HK-2 (cell line): ENCODE data around the gene DENND4A.

Experiments
- DNase-seq: peaks from one replicate; pipeline ENCODE4 v3.0.0-alpha.2; 2018; ENCODE audit not compliant: unreplicated experiment

DENND4A gene

DNA sequence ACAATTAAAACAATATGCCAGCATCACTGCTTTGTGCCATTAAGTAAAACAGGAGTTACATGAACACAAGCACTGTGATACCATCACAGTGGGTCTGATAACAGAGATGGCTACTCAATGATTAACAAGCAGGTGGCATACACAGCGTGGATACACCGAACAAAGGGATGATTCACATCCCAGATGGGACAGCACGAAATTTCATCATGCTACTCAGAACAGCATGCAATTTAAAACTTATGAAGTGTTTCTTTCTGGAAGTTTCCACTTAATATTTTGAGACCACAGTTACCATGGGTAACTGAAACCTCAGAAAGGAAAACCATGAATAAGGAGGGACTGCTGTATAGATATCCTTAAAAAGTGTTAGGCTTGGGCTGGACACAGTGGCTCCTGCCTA lies 125.8 kb downstream of the DENND4A start:
- peak; percentile 8 for DNase-seq

- no peak for DNase-seq
Observed at GRCh38 chr15:65663521-65663920, 128.6 kb downstream of the DENND4A start.

GRCh38 chr15:65660927-65661326 lies 131.2 kb downstream of the DENND4A start:
- DNase-seq, result no peak

DNA sequence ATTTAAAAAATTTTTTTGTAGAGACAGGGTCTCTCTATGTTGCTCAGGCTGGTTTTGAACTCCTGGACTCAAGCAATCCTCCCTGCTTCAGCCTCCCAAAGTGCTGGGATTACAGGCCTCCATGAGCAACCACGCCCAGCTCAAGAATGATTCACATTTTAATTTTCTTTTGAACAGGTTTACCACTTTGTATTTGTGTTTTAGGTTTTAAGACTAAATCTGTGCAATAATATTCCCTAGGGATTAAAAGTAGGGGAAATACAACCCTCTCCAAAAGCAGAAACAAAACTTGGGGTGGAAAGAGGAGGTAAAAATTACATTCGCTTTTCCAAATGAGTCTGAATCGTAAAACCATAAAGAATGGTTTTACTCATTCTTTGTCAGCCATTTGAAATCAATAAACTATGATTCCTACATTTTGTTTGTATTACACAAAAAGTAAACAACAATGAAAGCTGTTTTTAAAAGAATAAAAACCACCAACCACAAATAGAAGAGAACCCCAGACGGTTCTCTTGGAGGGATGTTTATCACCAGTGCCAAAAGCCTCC lies 132.5 kb downstream of the DENND4A start:
- DNase-seq, result no peak

- DNase-seq, result no peak
Observed at GRCh38 chr15:65655457-65655856, 136.6 kb downstream of the DENND4A start.

GRCh38 chr15:65655026-65655425 lies 137.1 kb downstream of the DENND4A start:
- DNase-seq, result no peak

- no peak for DNase-seq
Observed at GRCh38 chr15:65653801-65654521, 138.1 kb downstream of the DENND4A start.

- no peak for DNase-seq
Observed at GRCh38 chr15:65653341-65653740, 138.8 kb downstream of the DENND4A start.

DNA sequence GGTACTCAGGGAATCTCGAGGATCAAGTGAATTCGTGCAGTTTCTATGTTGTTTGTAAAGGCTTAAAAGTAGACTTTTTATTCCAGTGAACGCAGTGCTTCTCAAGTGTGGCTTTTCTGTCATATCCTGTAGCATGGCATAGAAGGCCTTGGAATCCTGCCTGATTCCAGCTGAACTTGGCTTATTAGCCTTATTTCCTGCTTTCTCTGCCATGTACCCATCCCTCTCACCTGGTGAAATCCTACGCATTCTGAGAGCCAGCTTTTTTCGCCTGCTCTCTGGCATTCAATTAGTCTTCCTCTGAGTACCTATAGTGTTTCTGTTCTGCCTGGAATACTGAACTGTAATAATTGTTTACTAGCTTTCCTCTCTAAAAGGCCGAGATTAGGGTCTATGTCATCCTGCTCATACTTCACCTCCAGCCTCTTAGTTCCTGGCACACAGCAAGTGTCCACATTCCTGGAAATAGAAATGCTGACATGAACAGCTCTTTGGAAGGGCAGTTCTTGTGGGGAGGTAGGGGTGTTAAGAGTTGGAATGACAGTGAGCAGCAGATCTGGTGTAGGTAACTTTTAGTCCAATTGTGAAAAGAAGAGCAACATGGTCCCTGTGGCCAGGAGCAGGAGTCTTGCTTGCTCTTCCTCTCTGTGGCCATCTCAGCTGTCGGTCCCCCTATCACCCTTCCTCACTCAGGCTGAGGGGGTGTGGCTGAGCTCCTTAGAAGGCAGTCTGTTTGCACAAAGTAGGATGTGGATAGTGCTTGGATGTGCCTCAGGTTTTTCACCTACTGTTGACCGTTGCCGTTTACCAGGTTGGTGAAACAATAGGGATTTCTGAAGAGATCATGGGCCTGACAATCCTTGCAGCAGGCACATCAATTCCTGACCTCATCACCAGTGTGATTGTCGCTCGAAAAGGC lies 140.0 kb downstream of the DENND4A start:
- no peak for DNase-seq

DNA sequence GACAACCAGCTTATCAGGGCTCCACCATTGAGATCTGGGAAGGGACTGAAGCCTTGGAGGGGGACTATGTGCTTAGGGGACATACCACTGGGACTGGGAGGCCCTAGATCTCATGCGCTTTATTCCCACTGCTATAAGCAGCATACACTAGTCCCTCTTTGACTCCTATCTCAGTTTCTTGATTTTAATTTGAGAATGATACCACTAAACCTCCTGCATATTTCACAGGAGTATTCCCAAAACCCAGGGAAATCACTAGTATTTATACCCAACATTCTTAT lies 141.1 kb downstream of the DENND4A start:
- no peak for DNase-seq

DNA sequence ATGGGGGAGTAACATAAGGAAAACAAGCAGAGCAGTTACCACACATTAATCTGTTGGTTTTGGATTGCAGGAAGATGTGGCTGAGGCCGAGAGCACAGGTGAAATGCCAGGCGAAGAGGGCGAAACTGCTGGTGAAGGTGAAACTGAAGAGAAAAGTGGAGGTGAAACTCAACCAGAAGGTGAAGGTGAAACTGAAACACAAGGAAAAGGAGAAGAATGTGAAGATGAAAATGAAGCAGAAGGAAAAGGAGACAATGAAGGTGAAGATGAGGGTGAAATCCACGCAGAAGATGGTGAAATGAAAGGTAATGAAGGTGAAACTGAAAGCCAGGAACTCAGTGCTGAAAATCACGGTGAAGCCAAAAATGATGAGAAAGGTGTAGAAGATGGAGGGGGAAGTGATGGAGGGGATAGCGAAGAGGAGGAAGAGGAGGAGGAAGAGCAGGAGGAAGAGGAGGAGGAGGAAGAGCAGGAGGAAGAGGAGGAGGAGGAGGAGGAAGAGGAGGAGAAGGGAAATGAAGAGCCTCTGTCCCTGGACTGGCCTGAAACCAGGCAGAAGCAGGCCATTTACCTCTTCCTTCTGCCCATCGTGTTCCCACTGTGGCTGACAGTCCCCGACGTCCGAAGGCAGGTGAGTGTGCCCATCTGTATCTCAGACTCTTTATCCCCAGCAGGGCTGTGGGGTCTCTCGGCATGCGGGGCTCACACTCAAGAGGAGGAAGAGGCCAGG lies 141.6 kb downstream of the DENND4A start:
- no peak for DNase-seq

GRCh38 chr15:65646486-65646885 lies 145.6 kb downstream of the DENND4A start:
- no peak for DNase-seq

GRCh38 chr15:65645392-65645791 lies 146.7 kb downstream of the DENND4A start:
- no peak for DNase-seq

GRCh38 chr15:65644282-65644681 lies 147.8 kb downstream of the DENND4A start:
- DNase-seq, result no peak

DNA sequence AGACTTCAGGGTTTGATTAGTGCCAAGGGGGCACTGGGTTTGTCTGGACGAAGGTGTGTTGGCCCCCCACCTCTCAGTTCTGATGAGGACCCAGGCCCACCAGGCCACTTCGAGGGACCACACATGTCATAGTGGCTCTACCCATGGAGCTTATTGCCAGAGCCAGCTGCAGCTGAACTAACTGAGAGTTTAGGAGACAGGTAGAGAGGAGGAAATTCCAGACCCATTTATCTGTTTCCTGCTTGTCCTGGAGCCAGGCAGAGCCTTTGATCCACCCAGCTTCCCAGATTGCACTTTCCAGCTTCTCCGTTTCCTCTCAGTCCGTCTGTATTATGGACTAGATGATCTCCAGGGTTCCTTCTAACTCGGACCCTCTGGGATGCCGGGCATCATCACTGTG lies 149.5 kb downstream of the DENND4A start:
- no peak for DNase-seq

GRCh38 chr15:65641768-65642475 lies 150.2 kb downstream of the DENND4A start:
- no peak for DNase-seq

GRCh38 chr15:65639509-65639908 lies 152.6 kb downstream of the DENND4A start:
- DNase-seq, result no peak

GRCh38 chr15:65638681-65639089 lies 153.4 kb downstream of the DENND4A start:
- peak; percentile 5 for DNase-seq

DNA sequence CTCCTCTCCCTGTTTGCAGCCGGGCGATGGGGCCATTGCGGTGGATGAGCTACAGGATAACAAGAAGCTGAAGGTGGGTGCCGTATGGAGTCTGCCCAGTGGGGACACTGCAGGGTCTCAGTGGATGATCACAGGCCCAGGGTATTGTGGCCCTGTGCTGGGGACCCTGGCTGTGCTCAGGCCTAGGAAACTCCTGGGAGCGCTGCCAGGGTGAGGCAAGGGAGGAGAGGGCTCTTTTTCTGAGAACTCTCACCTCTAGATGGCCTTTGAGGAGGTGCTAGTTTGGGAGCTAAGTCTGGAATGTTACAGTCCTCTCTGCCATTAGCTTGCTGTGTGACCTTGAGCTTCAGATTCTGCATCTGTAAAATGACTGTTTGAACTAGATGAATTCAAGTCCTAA lies 154.0 kb downstream of the DENND4A start:
- no peak for DNase-seq

DNA sequence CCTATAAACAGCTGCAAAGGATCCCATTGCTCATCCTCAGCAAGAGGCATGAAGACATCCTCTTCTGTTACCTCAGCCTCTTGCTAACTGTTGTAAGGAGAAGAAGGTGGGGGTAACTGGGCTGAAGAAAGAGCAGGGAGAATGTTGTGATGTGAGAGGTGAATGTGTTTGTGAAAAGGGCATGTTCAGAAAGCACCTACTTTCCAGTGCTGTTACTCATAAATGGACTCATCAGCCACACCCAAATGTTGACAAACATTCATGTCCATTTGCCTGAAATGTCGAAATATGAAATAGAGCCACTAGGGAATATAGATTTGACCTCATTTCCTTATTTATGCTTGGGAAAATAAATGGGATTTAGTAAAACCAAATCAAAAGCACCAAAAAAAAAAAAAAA lies 157.7 kb downstream of the DENND4A start:
- no peak for DNase-seq

GRCh38 chr15:65633752-65634151 lies 158.3 kb downstream of the DENND4A start:
- DNase-seq, result no peak
